Mesenteric fat pad (tissue), 1 donor: Measurements from ENCODE around the gene SLC7A6OS. TPM values are rescaled to one million over a fixed set of nuclear protein-coding genes. Genes with fewer than 3 reads are reported as not detected.

Experiments
- DNase-seq: peaks from one replicate; pipeline ENCODE4 v3.0.0-alpha.2; 2020; ENCODE audit warnings: low spot score
- total RNA-seq: library from RNA; stranded (reverse); fragmentation: NEBNext Ultra II Directional; extraction: Animal tissue kit (Norgen Biotek cat#: 25700); gene quantifications from one replicate; pipeline ENCODE4 v1.2.1, GENCODE V29; 2021
- donor health status: DM: yes; HTN: yes; CAD: no.

SLC7A6OS gene
- total RNA-seq, 1 donor from 2014 or later, result 12.3 TPM

DNA sequence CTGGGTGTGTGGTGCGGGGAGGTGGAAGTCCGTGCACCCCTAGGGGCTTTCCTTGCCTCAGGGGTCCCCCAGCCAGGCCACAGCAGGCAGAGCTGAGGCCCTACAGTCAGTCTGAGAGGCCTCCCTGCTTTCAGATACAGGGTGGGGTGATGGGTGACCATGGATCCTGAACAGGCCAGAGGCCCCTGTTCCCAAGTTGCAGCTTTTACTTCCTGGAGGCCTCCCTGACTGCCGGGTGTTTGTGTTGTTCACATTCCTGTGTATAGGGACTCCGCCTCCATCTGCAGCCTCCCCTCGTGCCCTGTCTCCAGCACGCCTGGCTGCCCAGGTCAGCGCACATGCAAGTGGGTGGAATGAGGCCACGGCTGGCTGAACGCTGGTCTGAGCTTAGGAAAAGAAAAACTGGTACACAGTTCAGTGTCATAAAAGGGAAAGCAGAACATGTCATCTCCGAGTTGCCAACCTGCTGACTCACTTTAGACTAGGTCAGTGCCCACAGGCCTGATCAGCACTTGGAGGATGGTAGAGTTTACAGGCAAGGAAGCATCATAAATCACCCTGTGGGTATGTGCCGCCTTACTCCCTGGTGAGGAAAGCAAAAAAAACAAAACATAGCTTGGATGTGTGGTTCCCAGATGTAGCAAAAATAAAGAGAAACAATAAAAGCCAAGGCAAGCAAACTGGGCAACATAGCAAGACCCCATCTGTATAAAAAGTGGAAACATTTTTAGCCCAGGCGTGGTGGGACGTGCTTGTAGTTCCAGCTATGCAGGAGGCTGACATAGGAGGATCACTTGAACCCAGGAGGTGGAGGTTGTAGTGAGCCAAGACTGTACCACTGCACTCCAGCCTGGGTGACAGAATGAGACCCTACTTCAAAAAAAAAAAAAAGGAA lies 52.6 kb downstream of the SLC7A6OS start:
- DNase-seq, result no peak

- DNase-seq, result no peak
Measured at GRCh38 chr16:68257251-68257905, 53.4 kb downstream of the SLC7A6OS start.

- DNase-seq, result no peak
Measured at GRCh38 chr16:68255712-68256111, 55.0 kb downstream of the SLC7A6OS start.

GRCh38 chr16:68253721-68254120 lies 57.0 kb downstream of the SLC7A6OS start:
- no peak for DNase-seq

DNA sequence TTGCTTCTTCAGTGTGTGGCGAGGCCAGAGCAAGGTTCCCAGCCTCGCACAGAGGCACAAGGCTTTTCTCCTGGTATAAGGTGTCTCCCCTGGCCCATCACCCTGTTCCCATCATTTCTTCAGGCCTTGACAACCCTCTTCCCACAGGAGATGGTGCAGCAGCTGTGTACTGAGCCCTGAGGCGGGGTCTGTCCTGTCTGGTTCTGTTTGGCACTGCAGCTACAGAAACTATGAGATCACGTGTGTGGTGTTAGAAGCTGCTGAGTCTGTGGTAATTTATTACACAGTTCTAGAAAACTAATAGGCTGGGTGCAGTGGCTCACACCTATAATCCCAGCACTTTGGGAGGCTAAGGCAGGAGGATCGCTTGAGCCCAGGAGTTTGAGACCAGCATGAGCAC lies 58.4 kb downstream of the SLC7A6OS start:
- no peak for DNase-seq

DNA sequence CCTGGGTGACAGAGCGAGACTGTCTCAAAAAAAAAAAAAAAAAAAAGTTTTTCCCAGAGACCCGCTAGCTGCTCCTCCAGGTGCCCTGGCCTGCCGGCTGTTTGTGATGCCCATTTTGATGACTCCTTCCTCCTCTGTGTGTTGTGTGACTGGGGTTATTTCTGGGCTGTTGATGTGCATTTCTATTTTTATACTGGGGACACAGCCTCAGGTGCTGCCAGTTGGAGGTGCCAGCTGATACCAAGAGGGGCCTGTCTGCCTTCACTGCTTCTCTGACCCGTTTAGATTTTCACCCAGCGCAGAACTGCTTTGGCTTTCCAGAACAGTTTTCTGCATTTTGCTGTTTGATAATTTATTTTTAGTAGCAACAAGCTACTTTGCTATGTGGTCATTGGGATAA lies 58.9 kb downstream of the SLC7A6OS start:
- no peak for DNase-seq

- DNase-seq, result no peak
Measured at GRCh38 chr16:68250951-68251350, 59.8 kb downstream of the SLC7A6OS start.

DNA sequence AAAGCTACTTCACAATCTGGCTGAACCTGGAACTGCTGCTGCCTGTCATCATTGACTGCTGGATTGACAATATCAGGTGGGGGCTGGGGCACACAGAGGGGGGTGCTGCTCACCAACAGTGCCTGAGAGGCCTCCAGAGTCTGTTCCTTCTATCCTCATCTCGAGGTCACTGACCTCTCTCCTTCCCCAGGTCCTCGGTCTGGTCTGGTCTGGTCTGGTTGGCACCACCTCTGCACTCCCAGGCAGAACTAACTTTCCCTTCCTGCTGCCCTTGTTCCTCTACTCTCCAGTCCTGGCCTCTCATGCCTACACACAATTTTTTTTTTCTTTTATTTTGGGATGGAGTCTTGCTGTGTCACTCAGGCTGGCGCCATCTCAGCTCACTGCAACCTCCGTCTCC lies 61.4 kb downstream of the SLC7A6OS start:
- no peak for DNase-seq

Other genes starting within 250 kb of the SLC7A6OS start
- 38.2 TPM for gene NFATC3, start 225.6 kb downstream of the SLC7A6OS start, total RNA-seq
- gene ESRP2, start 74.8 kb downstream of the SLC7A6OS start, total RNA-seq, result 0.71 TPM
- gene PLA2G15, start 65.6 kb downstream of the SLC7A6OS start, total RNA-seq, result 40.2 TPM
- gene SLC7A6, start 46.4 kb downstream of the SLC7A6OS start, total RNA-seq, result 264 TPM
- gene PRMT7, start 73 bp upstream of the SLC7A6OS start, total RNA-seq, result 35.7 TPM
- gene SMPD3, start 137.6 kb upstream of the SLC7A6OS start, total RNA-seq, result 0.58 TPM
- 15.4 TPM for gene ZFP90, start 228.3 kb upstream of the SLC7A6OS start, total RNA-seq